NK-92 (cell line): Measurements from ENCODE around the gene ZIC1.

Experiments
- DNase-seq: peaks from one replicate; lab custom pipeline; 2025; ENCODE audit not compliant: unreplicated experiment; lab: John Stamatoyannopoulos, UW

Gene ZIC1

GRCh38 chr3:147395899-147396711, 13.1 kb upstream of the ZIC1 start:
- no peak for DNase-seq

GRCh38 chr3:147396712-147397046, 12.5 kb upstream of the ZIC1 start:
- no peak for DNase-seq

GRCh38 chr3:147397155-147397874, 11.8 kb upstream of the ZIC1 start:
- DNase-seq = no peak

- DNase-seq = no peak
Observed at GRCh38 chr3:147397875-147398812, 11.0 kb upstream of the ZIC1 start.

GRCh38 chr3:147398813-147399534, 10.2 kb upstream of the ZIC1 start:
- DNase-seq = no peak

- no peak for DNase-seq
Observed at GRCh38 chr3:147400111-147400510, 9.1 kb upstream of the ZIC1 start.

- DNase-seq = no peak
Observed at GRCh38 chr3:147400999-147401398, 8.2 kb upstream of the ZIC1 start.

- no peak for DNase-seq
Observed at GRCh38 chr3:147401421-147401820, 7.7 kb upstream of the ZIC1 start.

- DNase-seq = no peak
Observed at GRCh38 chr3:147402159-147402558, 7.0 kb upstream of the ZIC1 start.

- DNase-seq = no peak
Observed at GRCh38 chr3:147403511-147403910, 5.7 kb upstream of the ZIC1 start.

- DNase-seq = no peak
Observed at GRCh38 chr3:147404000-147404799, 5.0 kb upstream of the ZIC1 start.

GRCh38 chr3:147404800-147405230, 4.3 kb upstream of the ZIC1 start:
- no peak for DNase-seq

GRCh38 chr3:147405231-147406027, 3.7 kb upstream of the ZIC1 start:
- DNase-seq = no peak

- no peak for DNase-seq
Observed at GRCh38 chr3:147406028-147406931, 2.9 kb upstream of the ZIC1 start, which contains the start of gene ZIC4. ZIC4 (minus strand) TSS chr3:147406543; CDS start chr3:147402797, 3,746 bp downstream.

- no peak for DNase-seq
Observed at GRCh38 chr3:147407114-147407497, 2.1 kb upstream of the ZIC1 start.

GRCh38 chr3:147407498-147408187, 1.5 kb upstream of the ZIC1 start:
- no peak for DNase-seq
